ENCODE measurements around the gene MCCD1.

MCCD1 gene

DNA sequence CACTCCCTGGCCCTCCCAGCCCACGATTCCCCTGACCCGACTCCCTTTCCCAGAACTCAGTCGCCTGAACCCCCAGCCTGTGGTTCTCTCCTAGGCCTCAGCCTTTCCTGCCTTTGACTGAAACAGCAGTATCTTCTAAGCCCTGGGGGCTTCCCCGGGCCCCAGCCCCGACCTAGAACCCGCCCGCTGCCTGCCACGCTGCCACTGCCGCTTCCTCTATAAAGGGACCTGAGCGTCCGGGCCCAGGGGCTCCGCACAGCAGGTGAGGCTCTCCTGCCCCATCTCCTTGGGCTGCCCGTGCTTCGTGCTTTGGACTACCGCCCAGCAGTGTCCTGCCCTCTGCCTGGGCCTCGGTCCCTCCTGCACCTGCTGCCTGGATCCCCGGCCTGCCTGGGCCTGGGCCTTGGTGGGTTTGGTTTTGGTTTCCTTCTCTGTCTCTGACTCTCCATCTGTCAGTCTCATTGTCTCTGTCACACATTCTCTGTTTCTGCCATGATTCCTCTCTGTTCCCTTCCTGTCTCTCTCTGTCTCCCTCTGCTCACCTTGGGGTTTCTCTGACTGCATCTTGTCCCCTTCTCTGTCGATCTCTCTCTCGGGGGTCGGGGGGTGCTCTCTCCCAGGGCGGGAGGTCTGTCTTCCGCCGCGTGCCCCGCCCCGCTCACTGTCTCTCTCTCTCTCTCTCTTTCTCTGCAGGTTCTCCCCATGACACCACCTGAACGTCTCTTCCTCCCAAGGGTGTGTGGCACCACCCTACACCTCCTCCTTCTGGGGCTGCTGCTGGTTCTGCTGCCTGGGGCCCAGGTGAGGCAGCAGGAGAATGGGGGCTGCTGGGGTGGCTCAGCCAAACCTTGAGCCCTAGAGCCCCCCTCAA, 43.5 kb downstream of the MCCD1 start, which contains the start of gene LTA:
TSS of gene LTA (plus strand) at position 249 of the 871 bp plus-strand sequence. CDS start at position 703, 454 bp downstream.
- DNase-seq (ENCODE audit: low read depth), result no peak

DNA sequence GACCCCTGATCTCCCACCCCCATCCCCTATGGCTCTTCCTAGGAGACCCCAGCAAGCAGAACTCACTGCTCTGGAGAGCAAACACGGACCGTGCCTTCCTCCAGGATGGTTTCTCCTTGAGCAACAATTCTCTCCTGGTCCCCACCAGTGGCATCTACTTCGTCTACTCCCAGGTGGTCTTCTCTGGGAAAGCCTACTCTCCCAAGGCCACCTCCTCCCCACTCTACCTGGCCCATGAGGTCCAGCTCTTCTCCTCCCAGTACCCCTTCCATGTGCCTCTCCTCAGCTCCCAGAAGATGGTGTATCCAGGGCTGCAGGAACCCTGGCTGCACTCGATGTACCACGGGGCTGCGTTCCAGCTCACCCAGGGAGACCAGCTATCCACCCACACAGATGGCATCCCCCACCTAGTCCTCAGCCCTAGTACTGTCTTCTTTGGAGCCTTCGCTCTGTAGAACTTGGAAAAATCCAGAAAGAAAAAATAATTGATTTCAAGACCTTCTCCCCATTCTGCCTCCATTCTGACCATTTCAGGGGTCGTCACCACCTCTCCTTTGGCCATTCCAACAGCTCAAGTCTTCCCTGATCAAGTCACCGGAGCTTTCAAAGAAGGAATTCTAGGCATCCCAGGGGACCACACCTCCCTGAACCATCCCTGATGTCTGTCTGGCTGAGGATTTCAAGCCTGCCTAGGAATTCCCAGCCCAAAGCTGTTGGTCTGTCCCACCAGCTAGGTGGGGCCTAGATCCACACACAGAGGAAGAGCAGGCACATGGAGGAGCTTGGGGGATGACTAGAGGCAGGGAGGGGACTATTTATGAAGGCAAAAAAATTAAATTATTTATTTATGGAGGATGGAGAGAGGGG, 44.7 kb downstream of the MCCD1 start:
- no peak for DNase-seq (ENCODE audit: low read depth)

DNA sequence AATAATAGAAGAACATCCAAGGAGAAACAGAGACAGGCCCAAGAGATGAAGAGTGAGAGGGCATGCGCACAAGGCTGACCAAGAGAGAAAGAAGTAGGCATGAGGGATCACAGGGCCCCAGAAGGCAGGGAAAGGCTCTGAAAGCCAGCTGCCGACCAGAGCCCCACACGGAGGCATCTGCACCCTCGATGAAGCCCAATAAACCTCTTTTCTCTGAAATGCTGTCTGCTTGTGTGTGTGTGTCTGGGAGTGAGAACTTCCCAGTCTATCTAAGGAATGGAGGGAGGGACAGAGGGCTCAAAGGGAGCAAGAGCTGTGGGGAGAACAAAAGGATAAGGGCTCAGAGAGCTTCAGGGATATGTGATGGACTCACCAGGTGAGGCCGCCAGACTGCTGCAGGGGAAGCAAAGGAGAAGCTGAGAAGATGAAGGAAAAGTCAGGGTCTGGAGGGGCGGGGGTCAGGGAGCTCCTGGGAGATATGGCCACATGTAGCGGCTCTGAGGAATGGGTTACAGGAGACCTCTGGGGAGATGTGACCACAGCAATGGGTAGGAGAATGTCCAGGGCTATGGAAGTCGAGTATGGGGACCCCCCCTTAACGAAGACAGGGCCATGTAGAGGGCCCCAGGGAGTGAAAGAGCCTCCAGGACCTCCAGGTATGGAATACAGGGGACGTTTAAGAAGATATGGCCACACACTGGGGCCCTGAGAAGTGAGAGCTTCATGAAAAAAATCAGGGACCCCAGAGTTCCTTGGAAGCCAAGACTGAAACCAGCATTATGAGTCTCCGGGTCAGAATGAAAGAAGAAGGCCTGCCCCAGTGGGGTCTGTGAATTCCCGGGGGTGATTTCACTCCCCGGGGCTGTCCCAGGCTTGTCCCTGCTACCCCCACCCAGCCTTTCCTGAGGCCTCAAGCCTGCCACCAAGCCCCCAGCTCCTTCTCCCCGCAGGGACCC, 45.6 kb downstream of the MCCD1 start:
- no peak for DNase-seq (ENCODE audit: low read depth)

DNA sequence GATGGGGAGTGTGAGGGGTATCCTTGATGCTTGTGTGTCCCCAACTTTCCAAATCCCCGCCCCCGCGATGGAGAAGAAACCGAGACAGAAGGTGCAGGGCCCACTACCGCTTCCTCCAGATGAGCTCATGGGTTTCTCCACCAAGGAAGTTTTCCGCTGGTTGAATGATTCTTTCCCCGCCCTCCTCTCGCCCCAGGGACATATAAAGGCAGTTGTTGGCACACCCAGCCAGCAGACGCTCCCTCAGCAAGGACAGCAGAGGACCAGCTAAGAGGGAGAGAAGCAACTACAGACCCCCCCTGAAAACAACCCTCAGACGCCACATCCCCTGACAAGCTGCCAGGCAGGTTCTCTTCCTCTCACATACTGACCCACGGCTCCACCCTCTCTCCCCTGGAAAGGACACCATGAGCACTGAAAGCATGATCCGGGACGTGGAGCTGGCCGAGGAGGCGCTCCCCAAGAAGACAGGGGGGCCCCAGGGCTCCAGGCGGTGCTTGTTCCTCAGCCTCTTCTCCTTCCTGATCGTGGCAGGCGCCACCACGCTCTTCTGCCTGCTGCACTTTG, 46.7 kb downstream of the MCCD1 start, which contains the start of gene TNF:
TSS of gene TNF (plus strand) at position 231 of the 567 bp plus-strand sequence. CDS start at position 408, 177 bp downstream.
- no peak for DNase-seq (ENCODE audit: low read depth)

DNA sequence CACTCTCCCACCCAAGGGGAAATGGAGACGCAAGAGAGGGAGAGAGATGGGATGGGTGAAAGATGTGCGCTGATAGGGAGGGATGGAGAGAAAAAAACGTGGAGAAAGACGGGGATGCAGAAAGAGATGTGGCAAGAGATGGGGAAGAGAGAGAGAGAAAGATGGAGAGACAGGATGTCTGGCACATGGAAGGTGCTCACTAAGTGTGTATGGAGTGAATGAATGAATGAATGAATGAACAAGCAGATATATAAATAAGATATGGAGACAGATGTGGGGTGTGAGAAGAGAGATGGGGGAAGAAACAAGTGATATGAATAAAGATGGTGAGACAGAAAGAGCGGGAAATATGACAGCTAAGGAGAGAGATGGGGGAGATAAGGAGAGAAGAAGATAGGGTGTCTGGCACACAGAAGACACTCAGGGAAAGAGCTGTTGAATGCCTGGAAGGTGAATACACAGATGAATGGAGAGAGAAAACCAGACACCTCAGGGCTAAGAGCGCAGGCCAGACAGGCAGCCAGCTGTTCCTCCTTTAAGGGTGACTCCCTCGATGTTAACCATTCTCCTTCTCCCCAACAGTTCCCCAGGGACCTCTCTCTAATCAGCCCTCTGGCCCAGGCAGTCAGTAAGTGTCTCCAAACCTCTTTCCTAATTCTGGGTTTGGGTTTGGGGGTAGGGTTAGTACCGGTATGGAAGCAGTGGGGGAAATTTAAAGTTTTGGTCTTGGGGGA, 47.4 kb downstream of the MCCD1 start:
- DNase-seq (ENCODE audit: low read depth), result no peak

DNA sequence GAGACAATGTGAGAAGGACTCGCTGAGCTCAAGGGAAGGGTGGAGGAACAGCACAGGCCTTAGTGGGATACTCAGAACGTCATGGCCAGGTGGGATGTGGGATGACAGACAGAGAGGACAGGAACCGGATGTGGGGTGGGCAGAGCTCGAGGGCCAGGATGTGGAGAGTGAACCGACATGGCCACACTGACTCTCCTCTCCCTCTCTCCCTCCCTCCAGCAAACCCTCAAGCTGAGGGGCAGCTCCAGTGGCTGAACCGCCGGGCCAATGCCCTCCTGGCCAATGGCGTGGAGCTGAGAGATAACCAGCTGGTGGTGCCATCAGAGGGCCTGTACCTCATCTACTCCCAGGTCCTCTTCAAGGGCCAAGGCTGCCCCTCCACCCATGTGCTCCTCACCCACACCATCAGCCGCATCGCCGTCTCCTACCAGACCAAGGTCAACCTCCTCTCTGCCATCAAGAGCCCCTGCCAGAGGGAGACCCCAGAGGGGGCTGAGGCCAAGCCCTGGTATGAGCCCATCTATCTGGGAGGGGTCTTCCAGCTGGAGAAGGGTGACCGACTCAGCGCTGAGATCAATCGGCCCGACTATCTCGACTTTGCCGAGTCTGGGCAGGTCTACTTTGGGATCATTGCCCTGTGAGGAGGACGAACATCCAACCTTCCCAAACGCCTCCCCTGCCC, 48.3 kb downstream of the MCCD1 start:
- no peak for DNase-seq (ENCODE audit: low read depth)

DNA sequence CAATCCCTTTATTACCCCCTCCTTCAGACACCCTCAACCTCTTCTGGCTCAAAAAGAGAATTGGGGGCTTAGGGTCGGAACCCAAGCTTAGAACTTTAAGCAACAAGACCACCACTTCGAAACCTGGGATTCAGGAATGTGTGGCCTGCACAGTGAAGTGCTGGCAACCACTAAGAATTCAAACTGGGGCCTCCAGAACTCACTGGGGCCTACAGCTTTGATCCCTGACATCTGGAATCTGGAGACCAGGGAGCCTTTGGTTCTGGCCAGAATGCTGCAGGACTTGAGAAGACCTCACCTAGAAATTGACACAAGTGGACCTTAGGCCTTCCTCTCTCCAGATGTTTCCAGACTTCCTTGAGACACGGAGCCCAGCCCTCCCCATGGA, 48.8 kb downstream of the MCCD1 start:
- DNase-seq (ENCODE audit: low read depth), result no peak

DNA sequence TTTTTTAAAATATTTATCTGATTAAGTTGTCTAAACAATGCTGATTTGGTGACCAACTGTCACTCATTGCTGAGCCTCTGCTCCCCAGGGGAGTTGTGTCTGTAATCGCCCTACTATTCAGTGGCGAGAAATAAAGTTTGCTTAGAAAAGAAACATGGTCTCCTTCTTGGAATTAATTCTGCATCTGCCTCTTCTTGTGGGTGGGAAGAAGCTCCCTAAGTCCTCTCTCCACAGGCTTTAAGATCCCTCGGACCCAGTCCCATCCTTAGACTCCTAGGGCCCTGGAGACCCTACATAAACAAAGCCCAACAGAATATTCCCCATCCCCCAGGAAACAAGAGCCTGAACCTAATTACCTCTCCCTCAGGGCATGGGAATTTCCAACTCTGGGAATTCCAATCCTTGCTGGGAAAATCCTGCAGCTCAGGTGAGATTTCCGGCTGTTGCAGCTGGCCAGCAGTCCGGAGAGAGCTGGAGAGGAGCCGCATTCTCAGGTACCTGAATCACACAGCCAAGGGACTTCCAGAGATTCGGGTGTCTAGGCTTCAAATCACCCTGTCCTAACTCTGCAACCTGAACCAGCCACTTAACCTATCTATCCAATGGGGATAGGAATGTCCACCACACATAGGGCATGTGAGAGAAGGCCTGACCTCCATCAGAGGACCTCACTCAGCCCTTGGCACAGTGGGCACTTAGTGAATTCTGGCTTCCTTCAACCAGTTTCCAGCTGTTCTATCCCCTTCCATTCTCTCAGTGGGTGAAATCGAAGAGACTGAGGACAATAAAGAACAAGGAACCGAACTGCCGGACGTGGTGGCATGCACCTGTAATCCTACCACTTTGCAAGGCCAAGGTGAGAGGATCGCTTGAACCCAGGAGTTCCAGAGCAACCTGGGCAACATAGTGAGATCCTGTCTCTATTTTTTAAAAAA, 49.7 kb downstream of the MCCD1 start:
- DNase-seq (ENCODE audit: low read depth), result no peak

DNA sequence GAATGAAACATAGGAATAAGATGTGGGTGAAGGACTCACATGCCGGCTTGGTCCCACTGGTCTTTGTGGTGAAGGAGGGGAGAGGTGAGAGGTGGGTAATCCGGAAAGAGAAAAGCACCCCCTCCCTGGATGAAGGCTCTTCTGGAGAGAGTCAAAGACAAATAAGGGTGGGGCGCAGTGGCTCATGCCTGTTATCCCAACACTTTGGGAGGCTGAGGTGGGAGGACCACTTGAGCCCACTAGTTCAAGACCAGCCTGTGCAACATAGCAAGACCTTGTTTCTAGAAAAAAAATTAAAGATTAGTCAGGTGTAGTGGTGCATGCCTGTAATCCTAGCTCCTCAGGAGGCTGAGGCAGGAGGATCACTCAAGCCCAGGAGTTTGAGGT, 50.4 kb downstream of the MCCD1 start:
- DNase-seq (ENCODE audit: low read depth), result no peak

Measured in GM04503 (cell line).